GM12874 (cell line): ENCODE data around the gene RPL6.

Source experiments
- TF ChIP-seq, protein P1 (sequence below): IDR thresholded peaks from 2 replicates; pipeline ENCODE4 v1.5.1; 2011; ENCODE audit warnings: low read depth, mild to moderate bottlenecking, control low read depth, low read length, moderate library complexity; ENCODE audit not compliant: insufficient read depth

The RPL6 gene

GRCh38 chr12:112443916-112444315 is 34.5 kb upstream of the RPL6 start:
- TF ChIP-seq, protein P1, sequence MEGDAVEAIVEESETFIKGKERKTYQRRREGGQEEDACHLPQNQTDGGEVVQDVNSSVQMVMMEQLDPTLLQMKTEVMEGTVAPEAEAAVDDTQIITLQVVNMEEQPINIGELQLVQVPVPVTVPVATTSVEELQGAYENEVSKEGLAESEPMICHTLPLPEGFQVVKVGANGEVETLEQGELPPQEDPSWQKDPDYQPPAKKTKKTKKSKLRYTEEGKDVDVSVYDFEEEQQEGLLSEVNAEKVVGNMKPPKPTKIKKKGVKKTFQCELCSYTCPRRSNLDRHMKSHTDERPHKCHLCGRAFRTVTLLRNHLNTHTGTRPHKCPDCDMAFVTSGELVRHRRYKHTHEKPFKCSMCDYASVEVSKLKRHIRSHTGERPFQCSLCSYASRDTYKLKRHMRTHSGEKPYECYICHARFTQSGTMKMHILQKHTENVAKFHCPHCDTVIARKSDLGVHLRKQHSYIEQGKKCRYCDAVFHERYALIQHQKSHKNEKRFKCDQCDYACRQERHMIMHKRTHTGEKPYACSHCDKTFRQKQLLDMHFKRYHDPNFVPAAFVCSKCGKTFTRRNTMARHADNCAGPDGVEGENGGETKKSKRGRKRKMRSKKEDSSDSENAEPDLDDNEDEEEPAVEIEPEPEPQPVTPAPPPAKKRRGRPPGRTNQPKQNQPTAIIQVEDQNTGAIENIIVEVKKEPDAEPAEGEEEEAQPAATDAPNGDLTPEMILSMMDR: no peak

GRCh38 chr12:112439769-112440168 is 30.4 kb upstream of the RPL6 start:
- TF ChIP-seq, protein P1: no peak

GRCh38 chr12:112433551-112433950 is 24.1 kb upstream of the RPL6 start:
- TF ChIP-seq, protein P1: no peak

GRCh38 chr12:112431965-112432364 is 22.6 kb upstream of the RPL6 start:
- TF ChIP-seq, protein P1: no peak

GRCh38 chr12:112430929-112431328 is 21.5 kb upstream of the RPL6 start:
- TF ChIP-seq, protein P1: no peak

DNA sequence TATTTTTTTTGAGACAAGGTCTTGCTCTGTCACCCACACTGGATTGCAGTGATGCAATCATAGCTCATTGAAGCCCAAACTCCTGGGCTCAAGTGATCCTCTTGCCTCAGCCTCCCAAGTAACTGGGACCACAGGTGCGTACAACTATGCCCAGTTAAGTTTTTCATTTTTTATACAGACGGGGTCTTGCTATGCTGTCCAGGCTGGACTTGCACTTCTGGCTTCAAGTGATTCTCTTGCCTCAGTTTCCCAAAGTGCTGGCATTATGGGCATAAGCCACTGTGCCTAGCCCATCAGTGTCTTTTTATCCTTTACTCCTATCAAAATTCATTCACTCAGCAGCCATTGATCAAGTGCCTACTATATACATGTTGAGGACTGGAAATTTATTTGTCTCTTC is 18.4 kb upstream of the RPL6 start:
- TF ChIP-seq, protein P1: no peak

DNA sequence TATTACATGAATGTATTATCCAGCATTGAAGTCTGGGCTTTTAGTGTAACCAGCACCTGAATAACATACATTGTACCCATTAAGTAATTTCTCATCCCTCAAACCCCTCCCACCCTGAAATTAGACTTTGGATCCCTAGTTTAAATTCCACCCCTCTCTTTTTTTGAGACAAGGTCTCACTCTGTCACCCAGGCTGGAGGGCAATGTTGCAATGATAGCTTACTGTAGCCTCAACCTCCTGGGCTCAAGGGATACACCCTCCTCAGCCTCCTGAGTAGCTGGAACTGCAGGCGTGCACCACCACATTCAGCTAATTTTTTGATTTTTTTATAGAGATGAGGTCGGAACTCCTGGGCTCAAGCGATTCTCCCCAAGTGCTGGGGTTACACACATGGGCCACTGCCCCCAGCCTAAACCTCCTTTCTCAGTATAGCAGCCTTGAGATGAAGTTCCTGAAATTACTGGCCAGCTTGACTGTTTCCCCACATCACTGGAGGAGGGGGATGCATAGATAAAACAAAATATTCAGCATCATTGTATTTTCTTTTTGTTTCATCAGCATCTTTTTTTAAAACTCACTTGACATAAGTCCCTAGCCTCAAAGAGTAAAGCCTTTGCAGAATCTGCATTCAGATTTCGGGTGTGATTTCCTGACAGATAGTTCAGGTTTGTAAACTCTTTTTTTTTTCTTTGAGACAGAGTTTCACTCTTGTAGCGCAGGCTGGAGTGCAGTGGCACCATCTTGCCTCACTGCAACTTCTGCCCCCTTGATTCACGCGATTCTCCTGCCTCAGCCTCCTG is 16.4 kb upstream of the RPL6 start:
- TF ChIP-seq, protein P1: no peak
